Femur (tissue), 1 donor: ENCODE measurements around the gene ZNF273.
"Not testable (repeated sequence)": the region's sequence is repeated elsewhere in the genome, so short reads cannot be mapped to it uniquely, and the experiment has no call there.

Experiments
- DNase-seq: peaks from one replicate; pipeline ENCODE4 v3.0.0-alpha.2; 2017

Gene ZNF273

DNA sequence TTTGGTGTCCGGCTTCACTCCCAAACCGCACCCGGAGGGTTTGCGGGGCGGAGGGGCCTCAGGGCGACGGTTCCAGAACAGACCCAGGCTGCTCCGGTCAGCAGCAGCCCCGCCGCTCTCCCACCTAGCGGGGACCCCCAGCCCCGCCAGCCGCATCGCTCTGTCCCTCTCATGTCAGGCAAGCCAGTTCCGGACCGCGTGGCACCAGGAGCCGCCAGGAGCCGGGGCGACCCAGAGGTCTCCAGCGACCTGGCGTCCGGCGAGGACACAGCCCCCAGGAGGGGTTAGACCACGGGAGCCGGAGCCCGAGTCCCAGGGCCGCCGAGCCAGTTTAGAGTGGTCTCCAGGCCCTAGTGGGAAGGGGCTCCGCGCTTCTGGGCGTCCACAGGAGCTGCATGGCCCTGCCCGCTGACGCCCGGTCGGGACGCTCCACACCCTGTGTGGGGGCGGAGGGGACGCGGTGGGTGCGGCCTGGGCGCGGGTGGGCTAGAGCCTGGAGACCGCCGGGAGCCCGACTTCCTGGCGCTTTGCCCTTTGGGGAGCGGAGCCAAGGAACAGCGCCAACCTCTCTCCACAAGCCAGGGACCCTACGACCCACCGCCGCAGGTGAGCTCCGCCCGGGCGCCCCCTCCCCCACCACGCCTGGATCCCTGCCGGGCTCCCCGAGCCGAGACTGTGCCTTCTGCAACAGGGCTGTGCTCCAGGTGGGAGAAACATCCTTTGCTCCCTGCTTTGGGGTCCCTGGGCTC, 44.4 kb downstream of the ZNF273 start:
- DNase-seq: peak; percentile 48

DNA sequence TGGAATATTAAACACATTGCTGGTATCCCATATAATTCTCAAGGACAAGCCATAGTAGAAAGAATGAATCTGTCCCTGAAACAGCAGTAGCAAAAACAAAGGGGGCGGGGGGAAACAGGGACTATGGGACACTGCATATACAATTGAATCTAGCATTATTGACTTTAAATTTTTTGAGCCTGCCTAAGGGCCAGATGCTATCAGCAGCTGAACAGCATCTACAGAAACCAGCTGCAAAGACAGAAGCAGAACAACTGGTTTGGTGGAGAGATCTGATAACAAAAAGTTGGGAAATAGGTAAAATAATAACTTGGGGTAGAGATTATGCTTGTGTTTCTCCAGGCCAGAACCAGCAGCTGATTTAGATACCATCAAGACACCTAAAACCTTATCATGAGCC, 45.7 kb downstream of the ZNF273 start:
- not testable (repeated sequence) for DNase-seq

GRCh38 chr7:64950673-64951072, 47.6 kb downstream of the ZNF273 start:
- DNase-seq: not testable (repeated sequence)

GRCh38 chr7:64951250-64951848, 48.3 kb downstream of the ZNF273 start:
- no peak for DNase-seq

DNA sequence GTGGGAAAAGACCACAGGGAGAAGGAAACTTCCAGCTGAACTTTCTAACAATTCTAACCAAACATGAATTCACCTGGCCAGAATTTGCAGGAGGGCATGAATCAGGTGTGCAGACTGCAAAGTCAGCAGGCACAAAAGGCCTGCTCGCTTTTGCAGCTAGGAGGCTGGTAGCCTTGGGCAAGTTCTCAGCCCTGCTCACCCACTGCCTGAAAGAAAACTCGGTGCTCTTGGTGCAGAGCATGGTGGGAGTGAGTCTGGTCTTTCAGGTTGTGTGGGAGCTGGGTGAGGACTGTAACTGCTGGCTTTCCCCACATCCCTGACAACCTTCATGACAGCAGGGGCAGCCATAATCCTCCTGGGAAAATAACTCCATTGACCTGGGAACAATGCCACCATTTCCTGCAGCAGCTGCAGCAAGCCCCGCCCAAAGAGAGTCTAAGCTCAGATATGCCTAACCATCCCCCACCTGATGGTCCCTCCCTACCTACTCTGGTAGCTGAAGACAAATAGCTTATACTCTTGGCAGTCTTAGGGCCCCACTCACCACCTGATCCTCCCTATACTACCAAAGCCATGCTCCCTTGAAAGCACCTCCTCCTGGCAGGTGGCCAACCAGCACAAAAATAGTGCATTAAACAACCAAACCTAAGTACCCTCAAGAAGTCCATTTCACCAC, 56.1 kb downstream of the ZNF273 start:
- no peak for DNase-seq

- no peak for DNase-seq
Observed at GRCh38 chr7:64965594-64965993, 62.5 kb downstream of the ZNF273 start.

DNA sequence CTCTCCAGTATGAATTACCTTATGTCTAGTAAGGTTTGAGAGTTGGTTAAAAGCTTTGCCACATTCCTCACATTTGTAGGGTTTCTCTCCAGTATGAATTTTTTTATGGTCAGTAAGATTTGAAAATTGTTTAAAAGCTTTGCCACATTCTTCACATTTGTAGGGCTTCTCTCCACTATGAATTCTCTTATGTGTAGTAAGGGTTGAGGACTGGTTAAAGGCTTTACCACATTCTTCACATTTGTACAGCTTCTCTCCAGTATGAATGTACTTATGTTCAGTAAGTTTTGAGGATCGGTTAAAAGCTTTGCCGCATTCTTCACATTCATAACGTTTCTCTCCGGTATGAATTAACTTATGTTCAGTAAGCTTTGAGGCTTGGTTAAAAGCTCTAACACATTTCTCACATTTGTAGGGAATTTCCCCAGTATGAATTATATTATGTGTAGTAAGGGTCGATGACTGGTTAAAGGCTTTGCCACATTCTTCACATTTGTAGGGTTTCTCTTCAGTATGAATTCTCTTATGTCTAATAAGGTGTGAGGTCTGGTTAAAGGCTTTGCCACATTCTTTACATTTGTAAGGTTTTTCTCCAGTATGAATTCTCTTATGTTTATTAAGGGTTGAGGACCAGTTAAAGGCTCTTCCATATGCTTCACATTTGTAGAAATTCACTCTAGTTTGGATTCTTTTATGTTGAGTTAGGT, 75.6 kb downstream of the ZNF273 start:
- DNase-seq: no peak
